ENCODE results near the gene LONRF3.

Gene LONRF3

DNA sequence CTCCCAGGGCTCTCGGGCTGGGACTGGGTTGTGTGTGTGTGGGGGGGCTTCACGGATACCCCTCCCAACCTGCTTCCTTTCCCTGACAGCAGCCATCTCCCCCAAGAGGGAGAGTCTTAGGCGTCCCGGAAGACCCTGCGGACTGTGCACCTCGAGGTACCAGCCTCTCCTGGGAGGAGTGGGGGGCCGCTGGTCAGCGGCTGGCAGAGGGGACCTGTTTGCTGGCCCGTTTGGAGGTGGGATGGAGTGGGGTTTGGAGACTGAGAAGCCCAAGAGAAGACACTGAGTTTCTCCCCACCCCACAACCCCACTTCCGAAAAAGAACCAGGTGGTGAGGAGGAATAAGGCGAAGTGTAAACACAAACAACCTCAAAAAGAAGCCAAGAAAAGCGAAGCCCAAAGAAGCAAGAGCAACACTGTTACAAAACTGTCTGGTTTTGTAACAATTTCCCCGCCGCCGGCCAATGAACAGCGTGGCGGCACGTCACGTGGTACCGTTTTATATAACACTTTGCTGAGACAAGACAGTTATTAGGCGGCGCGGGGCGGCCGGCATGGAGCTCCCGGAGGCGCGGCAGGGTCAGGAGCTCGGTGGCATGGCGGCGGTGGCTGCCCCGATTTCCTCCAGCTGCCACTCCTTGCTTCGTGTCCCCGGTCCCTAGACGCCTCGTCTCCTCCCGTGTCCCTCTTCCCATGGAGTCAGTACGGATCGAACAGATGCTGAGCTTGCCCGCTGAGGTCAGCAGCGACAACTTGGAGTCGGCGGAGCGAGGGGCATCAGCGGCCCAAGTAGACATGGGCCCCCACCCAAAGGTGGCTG, at the start of gene LONRF3:
LONRF3 (plus strand) TSS at position 531 of the 820 bp plus-strand sequence; CDS start at position 694, 163 bp downstream.
- peak; percentile 39 to 44 for DNase-seq

DNA sequence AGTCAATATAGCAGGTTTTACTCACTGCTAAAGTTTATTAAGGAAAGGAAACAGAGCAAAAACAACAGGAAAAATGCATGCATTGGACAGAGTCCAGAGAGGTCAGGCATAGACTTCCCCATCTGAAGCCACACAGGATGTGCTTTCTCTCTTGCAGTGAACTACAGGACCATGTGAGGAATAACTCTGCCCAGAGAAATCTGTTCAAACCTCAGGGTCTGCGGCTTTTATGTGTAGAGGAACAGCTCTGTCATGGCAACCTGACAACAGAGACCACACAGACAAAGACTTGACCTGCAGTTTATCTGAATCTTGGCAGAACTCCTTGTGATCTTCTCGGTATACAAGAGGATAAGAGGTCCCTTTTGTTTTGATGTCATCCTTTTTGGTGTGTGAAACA, 46.3 kb upstream of the LONRF3 start:
- no peak for DNase-seq

DNA sequence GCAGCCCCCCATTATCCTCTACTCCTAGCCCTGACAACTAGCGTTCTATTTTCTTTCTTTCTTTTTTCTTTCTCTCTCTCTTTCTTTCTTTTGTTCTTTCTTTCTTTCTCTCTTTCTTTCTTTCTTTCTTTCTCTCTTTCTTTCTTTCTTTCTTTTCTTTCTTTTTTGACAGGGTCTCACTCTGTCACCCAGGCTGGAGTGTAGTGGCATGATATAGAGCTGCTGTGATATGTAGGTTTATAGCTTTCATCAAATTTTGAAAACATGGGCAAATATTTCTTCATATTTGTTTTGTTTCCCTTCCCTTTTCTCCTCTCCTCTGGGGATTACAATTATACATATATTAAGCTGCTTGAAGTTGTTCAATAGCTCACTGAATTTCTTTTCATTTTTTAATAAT, 39.1 kb upstream of the LONRF3 start:
- no peak for DNase-seq

GRCh38 chrX:118941147-118941546, 33.3 kb upstream of the LONRF3 start:
- no peak for DNase-seq

- no peak for DNase-seq
These were observed 31.3 kb upstream of the LONRF3 start for GRCh38 chrX:118943102-118943501.

GRCh38 chrX:118945921-118946320, 28.5 kb upstream of the LONRF3 start:
- DNase-seq: no peak

GRCh38 chrX:118948270-118948669, 26.1 kb upstream of the LONRF3 start:
- no peak for DNase-seq

DNA sequence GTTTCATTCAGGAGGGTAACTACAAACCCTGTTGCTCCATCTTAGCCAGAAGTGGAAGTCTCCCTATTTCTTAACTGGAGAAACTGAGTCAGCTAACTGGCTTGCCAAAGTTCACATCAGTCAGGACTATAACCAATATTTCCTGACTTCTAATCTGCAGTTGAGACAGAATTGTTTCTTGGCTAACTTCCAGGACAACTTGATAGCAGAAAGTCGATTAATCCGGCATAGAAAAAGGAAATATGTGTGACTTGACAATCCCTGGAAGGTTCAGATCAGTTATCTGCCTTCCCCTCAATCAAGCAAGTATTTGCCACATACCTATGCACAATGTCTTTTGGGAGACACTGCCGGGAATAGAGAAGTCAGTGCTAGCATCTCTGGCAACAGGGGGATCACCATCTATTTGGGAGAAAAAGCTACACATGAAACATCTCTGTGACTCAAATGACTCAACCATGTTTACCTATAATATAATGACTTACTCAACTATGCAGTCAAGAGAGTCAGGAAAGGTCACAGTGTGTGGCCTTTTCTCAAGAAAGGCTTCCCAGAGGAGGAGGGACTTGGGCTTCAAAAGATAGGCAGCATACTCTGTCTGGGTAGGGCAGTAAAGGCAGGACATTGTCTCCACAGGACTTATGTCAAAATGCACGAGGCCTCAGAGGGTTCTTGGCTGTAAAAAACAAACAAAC, 12.4 kb upstream of the LONRF3 start:
- DNase-seq: no peak

DNA sequence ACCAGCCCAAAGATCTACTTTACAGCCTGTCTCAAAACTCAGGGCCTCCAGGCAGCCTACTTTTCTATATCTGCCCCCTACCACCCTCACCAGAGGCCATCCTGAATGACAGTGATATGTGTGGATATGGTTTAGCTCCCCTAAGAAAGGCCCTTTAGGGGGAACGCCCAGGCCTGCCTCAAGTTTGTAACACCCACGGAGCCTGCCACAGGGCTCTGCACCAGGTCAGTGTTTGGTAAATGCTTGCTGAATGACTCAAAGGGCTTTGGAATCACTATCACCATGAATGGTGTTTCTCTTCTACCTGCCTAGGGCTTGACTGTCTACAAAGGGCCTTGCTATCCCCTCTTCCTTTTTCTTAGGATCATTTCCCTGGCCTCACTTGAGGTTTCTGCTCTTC, 11.3 kb upstream of the LONRF3 start:
- no peak for DNase-seq

DNA sequence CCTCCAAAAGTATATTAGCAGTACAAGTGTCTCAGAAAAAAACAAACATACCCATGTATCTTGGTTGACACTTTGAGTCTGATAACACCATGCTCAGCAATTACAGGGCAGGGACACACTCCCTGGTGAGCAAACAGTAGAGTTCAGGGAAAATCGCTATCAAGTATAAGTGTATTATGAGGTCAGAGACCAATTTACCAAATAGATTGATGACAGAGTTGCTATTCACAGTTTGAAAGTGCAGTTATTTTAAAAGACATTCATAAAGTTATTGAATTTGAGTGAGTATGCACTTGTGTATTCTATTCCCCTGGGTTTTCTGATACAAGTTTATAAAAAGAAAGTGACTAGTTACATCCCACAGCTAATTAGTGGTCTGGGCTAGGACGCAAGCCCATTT, 10.2 kb upstream of the LONRF3 start:
- DNase-seq: no peak

GRCh38 chrX:118965395-118965794, 9.0 kb upstream of the LONRF3 start:
- no peak for DNase-seq

- DNase-seq: no peak
These were observed 6.4 kb upstream of the LONRF3 start for GRCh38 chrX:118968031-118968430.

GRCh38 chrX:118971552-118971951, 2.9 kb upstream of the LONRF3 start:
- DNase-seq: no peak

GRCh38 chrX:118973389-118974087, 880 bp upstream of the LONRF3 start:
- no peak for DNase-seq

GRCh38 chrX:118974908-118975671, 672 bp downstream of the LONRF3 start:
- peak; percentile 7 to 23 for DNase-seq

DNA sequence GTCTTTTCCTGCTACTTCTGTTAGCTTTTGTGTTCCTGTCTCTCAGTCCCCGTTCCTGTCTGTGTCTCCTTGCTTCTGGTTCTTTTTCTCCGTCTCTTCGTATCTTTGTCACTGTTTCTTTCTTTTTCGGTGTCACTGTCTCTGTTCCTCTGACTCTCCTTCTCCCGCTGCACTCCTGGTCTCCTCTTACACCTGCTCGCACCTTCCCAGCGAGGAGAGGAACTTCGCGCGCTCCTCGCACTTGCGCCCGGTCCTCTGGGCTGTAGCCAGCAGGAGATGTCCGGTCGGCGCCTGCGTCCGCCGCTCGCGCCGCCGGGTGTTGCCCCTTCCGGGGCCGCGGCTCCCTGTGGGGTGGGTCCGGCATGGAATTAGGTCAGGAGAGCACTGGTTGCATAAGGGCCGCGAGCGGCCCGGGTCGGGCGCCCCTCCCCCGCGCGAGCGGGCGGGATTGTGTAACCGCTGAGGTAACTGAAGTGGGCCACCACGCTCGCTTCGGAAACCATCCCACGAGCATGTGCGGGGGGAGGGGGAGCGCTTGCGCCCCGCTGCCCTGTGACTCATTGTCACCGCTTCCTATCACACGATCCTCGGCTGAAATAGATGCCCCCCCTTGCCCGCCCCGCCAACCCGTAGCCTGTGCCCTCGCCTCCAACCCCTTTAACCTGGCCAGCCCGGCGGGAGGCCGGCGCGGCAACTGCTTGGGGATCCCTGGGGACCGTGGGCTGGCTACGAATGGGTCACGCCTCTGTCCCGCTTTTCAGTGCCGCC, 1.6 kb downstream of the LONRF3 start:
- DNase-seq: peak; percentile 45 to 49

DNA sequence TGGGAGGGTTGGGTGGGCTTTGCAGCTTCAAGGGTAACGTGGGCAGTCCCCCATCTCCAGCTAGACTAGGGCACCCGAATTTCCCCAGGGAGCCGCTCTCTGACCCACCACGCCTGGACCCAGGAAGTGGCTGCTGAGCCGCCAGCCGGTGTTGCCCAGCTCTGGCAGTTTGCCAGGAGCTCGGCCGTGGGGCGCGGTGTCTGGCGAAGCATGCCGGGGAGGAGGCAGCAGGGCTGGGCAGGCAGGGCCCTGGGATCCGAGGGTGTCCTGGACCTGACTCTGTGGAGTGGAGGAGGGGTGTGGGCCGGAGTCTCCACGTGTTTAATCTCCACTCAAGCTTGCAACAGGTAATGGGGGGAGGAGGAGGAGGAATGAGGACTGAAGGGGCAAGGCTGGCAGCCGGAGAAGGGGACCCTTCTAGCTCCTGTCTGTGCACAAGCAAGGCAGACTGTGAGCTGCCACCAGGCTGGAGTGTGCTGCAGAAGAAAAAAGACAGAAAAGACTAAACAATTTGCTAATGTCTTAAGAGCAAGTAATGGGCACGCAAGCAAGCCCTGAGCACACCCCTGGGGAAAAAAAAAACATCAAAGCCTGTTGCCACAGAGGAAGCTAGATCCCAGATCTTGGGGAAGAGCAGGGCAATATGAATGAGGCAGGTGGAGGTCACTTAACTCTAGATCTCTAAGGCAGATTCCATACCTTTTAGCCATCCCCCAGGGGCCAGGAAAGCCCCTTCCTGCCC, 2.4 kb downstream of the LONRF3 start:
- peak in 1 of 2 donors; percentile 12 for DNase-seq

DNA sequence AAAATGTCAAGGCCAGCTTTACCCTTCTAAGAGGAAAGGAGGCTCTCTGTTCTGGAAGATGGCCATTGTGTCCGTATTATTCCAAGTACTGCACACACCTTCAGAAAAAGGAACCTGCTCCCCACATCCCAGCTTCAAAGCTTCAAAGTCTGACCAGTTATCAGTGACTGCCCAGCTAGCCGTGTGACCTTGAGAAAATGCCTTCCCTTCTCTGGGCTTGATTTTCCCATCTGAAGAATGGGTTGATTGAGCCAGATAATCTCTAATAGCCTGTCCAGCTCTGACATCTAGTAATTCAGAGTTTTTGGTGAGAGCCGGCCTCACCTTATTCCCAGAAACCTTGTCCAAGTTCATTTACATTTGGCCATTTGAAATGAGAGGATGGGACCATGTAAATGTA, 3.0 kb downstream of the LONRF3 start:
- DNase-seq: no peak

GRCh38 chrX:118978451-118978850, 4.0 kb downstream of the LONRF3 start:
- no peak for DNase-seq

- DNase-seq: no peak
These were observed 6.3 kb downstream of the LONRF3 start for GRCh38 chrX:118980761-118981160.

DNA sequence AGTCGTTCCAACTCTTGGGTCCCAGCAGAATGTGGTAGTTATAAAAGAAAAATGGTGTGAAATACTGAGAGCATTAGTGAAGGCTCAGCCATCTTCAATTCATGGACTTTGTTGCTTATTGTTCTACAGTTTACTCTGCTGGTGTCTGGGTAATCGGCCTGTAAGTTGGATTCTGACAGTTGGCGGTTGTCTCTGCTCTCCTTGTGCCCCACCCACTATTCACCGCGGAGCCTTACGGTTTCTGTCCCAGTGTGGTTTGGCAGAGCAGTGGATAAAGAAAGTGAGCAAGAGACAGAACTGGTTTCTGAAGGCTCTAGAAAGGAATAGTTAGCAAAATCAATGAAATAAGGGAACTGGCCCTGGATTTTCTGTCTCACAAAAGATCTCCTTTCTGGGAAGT, 9.1 kb downstream of the LONRF3 start:
- DNase-seq: no peak

All from stimulated activated CD4-positive, alpha-beta T cell treated with anti-CD3 and anti-CD28 coated beads, Interleukin-2, amount 100 ng/mL, for 48 hours (primary cell).